NCI-H226 (cell line): Measurements from ENCODE around the gene ABCF3.
"Not testable (repeated sequence)": the region's sequence is repeated elsewhere in the genome, so short reads cannot be mapped to it uniquely, and the experiment has no call there.

Experiments used
- DNase-seq: peaks from one replicate; pipeline ENCODE4 v3.0.0-alpha.2; 2015

The ABCF3 gene, protein sequence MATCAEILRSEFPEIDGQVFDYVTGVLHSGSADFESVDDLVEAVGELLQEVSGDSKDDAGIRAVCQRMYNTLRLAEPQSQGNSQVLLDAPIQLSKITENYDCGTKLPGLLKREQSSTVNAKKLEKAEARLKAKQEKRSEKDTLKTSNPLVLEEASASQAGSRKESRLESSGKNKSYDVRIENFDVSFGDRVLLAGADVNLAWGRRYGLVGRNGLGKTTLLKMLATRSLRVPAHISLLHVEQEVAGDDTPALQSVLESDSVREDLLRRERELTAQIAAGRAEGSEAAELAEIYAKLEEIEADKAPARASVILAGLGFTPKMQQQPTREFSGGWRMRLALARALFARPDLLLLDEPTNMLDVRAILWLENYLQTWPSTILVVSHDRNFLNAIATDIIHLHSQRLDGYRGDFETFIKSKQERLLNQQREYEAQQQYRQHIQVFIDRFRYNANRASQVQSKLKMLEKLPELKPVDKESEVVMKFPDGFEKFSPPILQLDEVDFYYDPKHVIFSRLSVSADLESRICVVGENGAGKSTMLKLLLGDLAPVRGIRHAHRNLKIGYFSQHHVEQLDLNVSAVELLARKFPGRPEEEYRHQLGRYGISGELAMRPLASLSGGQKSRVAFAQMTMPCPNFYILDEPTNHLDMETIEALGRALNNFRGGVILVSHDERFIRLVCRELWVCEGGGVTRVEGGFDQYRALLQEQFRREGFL

DNA sequence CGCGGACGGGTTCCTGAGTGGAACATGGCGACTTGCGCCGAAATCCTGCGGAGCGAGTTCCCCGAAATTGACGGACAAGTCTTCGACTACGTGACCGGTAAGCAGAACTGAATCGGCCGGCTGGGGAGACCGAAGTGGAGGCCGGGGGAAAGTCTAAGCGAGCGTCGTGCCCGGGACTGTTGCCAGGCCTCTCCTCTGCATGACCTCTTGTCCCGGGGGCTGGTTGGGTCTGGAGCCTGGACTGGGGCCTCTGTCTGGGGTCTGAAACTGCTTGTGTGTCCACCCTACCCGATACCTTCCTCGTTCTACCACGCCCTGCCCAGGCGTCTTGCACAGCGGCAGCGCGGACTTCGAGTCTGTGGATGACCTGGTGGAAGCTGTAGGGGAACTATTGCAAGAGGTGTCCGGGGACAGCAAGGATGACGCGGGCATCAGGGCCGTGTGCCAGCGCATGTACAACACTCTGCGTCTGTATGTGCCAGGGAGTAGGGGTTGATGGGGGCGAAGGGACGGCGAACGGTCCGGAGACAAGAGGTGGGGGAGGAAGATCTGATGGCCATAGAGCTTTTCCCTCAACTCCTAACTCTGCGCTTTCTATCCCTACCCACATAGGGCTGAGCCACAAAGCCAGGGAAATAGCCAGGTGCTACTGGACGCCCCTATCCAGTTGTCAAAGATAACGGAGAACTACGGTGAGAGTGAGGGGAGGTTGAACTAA is at the start of gene ABCF3:
Gene ABCF3 (plus strand): TSS at position 16 of the 718 bp plus-strand sequence. CDS start 9 bp downstream, at position 25.
- no peak for DNase-seq

DNA sequence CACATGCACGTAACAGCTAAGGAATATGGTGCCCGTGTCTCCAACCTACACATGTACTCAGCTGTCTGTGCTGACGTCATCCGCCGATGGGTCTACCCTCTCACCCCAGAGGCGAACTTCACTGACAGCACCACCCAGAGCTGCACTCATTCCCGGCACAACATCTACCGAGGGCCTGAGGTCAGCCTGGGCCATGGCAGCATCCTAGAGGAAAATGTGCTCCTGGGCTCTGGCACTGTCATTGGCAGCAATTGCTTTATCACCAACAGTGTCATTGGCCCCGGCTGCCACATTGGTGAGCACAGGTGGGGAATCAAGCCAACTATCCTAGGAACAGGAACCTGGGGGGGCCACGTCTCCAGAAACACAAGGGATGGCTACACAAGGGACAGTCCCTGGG is 45.6 kb upstream of the ABCF3 start:
- DNase-seq: no peak

DNA sequence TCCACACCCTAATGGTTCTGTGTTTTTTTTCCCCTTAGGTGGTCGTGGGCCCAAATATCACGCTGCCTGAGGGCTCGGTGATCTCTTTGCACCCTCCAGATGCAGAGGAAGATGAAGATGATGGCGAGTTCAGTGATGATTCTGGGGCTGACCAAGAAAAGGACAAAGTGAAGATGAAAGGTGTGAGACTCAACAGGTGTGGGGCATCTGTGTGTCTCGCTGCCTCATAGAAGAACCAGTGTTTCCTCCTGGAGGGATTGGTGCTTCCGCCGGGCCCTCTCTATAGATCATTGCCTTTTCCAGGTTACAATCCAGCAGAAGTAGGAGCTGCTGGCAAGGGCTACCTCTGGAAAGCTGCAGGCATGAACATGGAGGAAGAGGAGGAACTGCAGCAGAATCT is 43.8 kb upstream of the ABCF3 start:
- no peak for DNase-seq

DNA sequence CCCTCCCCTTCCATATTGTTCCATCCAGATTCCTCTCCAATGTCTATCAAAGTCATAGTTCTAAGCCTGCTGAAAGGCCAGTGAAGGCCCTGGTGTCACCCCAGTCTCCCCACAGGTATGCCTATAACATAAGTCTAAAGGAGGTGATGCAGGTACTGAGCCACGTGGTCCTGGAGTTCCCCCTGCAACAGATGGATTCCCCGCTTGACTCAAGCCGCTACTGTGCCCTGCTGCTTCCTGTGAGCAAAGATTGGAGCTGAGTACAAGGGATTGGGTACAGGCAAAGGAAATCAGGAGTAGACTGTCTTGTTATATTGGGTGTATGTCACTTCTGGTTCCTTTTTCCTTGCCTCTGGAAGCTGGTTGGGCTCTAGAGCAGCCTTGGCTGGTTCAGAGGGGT is 42.7 kb upstream of the ABCF3 start:
- no peak for DNase-seq

DNA sequence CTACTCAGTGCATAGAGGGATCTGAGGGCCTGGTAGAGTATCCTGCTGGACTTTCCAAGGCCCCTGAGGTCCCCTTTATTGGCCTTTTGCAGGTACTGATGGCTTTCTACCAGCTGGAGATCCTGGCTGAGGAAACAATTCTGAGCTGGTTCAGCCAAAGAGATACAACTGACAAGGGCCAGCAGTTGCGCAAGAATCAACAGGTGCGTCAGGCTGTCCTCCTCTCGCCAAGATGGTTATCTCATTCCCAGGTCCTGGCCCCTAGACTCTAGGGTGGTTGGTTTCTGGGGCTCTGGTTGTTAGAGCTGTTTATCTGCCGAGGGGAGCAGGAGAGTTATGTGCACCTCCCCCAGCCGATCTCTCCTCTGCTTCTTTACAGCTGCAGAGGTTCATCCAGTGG is 41.5 kb upstream of the ABCF3 start:
- no peak for DNase-seq

DNA sequence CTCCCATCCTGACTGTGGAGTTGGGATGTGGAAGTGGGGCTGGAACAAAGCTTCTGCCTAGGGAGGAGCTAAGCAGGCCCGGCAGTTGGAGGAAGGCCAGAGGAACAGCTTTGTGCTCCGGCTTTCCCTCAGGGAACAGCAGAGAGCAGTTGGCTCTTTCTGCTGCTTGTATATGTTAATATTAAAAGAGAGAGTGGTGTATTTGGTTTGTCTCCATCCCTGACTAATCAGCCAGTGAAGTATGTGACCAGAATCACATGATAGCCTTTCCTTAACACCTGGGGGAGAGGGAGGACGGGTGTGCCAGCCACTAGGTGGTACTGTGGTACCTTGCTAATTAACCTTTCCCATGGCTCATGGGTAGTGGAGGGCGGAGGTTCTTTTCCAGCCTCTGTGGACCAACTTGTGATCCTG is 40.9 kb upstream of the ABCF3 start:
- DNase-seq: peak; percentile 76

DNA sequence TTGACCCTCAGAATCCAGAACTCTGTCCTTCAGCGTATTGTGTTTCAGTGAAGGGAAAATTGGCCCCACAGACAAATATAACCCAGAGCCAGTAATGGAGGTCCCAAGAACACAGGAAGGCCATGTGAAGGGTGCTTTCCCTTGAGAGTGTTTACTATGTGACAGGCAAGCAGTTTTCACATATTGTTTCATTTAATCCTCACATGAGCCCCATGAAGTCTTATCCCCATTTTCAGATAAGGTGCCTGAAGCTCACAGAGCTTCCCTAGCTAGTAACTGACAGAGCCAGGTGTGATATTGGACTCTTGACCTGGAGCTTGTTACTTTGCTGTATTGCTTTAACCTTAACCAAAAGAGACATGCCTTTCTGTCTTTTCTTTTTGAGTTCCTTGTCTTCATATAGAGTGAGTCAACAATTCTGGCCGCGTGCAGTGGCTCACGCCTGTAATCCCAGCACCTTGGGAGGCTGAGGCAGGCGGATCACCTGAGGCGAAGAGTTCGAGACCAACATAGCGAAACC is 40.2 kb upstream of the ABCF3 start:
- no peak for DNase-seq

DNA sequence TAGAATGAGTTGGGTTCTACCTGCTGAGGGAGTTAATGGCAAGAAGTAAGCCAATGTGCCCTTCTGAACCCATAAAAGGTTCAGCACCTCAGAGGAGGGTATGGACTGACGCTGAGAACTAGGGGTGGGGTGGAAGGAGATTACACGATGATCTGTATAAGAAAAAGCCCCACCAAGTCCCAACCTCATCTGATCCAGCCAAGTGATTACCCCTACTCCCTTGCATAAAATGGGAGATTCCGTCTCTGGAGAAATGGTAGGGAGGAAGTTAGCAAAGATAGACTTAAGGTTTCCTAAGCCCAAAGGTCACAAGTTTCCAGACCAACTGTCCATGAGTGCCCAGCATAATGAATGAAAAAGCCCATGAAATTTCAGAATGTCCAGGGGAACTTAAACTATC is 37.9 kb upstream of the ABCF3 start:
- DNase-seq: no peak

DNA sequence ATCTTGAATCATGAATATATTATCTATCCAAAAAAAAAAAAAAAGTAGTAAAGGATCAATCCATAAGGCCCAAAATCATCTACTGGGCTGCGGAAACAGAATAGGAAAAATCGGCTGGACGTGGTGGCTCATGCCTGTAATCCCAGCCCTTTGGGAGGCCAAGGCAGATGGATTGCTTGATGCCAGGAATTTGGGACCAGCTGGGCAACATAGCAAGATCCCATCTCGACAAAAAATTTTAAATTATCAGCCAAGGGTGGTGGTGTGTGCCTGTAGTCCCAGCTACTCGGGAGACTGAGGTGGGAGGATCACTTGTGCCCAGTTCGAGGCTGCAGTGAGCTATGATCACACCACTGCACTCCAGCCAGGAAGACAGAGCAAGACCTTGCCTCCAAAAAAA is 36.9 kb upstream of the ABCF3 start:
- no peak for DNase-seq

DNA sequence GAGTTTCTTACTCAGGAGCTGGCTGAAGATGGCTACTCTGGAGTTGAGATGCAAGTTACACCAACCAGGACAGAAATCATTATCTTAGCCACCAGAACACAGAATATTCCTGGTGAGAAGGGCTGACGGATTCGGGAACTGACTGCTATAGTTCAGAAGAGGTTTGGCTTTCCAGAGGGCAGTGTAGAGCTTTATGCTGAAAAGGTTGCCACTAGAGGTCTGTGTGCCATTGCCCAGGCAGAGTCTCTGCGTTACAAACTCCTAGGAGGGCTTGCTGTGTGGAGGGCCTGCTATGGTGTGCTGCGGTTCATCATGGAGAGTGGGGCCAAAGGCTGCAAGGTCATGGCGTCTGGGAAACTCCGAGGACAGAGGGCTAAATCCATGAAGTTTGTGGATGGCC is 36.2 kb upstream of the ABCF3 start:
- peak; percentile 20 for DNase-seq

DNA sequence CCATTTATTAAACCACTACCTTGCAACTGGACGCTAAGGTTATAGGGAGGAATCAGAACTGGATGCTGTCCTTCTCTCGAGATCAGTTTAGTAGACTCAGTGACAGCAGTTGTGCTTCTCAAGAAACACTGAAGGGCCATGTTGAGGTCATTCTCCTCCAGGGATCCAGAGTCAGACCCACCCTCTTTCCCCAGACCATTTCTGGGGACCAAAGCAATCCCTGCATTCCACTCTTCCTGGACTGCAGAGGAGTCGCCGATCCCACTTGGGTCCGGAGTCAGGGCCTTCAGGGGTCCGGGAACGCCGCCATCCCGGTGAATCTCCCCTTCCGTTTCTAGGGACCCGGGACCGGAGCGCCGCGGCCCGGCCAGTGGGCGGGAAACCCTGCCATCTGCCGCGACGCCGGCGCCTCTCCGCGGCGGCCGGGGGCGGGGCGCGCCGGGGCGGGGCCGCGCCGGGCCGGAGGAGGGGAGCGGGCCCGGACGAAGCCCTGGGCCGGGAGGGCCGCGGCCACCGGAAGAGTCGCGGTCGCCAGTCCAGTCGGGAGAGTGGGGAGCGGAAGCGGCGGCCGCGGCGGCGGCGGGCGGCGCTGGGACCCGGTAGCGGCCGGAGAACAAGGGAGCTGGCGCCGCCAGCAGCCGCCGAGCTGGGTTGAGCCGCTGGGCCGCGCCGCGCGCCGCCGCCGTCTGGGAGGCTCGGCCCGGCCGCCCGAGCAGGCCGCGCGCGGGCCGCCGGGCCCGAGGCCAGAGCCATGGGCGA is 30.9 kb upstream of the ABCF3 start, which contains the start of gene DVL3:
Gene DVL3 (plus strand): TSS at position 493 of the 759 bp plus-strand sequence. CDS start 259 bp downstream, at position 752.
- peak; percentile 31 for DNase-seq

DNA sequence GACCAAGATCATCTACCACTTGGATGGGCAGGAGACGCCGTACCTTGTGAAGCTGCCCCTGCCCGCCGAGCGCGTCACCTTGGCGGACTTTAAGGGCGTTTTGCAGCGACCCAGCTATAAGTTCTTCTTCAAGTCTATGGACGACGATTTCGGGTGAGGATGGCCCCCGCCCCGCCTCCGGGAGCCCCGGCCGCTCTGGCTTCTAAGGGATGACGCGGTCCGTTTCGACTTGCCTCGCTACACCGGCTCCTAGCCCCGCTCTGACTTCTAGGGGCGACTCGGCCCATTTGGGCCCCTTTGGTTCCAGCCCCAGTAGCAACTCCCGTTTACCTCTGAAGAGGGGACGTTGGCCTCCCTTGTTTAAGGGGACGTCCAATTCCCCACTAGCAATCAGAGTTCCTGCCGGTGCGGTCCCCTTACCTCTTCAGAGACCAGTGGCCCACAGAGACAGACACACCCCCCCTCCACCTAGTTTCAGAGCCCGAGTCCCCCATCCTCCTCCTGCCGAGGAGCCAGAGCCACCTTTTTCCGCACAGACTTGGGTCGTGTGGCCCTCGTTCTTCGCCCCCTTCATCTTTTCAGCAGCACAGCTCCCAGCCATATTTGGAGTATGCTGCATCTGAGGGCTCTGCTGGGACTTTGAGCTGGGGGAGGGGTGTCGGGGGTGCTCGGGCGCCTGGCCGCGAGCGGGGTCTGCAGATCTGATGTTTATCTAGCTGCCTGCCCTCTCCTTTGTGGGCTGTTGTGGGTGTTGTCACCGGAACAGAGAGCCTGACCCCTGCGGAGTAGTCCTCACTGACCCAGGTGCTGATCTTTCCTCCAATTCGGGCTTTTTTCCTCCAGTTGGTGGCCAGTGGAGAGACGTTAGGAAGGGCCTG is 30.1 kb upstream of the ABCF3 start:
- DNase-seq: no peak

DNA sequence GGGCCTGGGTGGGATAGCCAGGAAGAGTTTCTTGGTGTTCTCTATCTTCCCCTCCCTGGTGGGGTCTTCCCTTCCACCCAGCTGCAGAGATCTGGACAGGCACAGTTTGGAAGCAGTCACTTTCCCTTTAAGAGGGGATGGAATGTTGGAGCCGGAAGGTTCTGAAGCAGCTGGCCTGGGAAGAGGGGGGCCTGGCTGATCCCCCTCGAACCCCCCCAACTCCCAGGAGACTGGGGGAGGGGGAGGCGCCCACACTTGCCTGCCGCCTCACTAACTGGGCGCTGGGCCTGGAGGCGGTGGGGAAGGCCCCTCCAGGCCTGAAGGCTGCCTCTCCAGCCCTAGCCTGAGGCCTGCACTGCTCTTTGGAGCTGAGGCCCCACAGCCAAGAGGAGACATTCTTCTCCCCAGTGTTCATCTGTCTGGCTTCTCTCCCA is 29.5 kb upstream of the ABCF3 start:
- peak; percentile 56 for DNase-seq

DNA sequence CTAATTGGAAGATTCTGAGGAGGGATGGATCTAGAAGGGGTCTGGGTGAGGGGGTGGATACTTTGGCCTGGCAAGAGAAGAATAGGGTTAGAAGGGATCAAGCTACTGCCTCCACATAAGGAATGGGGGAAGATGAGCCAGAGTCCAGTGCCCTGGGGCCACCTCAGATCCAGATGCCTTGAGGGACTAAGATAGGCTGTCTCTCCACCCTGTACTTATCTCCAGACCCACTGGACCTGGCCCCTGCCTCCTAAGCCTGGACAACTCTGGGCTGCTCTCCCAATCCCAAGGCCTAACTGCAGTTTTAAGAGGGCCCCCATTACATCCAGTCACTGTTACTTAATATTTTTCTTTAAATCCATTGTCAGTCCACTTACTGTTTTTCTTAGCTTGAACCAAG is 28.8 kb upstream of the ABCF3 start:
- DNase-seq: no peak

DNA sequence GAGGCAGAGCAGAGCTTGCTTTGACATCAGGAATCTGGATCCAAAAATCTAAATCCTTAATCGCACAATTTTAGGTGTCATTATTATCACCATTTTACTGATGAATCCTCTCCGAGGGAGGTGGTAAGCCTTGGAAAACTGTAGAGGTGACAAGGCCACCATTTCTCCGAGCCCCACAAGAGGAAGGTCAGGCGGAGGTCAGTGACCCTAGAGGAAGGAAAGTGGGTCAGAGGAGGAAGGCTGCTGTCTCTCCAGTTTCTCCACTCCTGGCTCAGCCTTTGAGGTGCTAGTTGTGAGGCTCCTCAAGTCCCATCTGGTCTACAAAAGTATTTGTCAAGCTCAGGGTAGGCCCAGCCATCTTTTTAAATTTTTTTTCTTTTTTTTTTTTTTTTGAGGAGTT is 27.6 kb upstream of the ABCF3 start:
- DNase-seq: no peak

DNA sequence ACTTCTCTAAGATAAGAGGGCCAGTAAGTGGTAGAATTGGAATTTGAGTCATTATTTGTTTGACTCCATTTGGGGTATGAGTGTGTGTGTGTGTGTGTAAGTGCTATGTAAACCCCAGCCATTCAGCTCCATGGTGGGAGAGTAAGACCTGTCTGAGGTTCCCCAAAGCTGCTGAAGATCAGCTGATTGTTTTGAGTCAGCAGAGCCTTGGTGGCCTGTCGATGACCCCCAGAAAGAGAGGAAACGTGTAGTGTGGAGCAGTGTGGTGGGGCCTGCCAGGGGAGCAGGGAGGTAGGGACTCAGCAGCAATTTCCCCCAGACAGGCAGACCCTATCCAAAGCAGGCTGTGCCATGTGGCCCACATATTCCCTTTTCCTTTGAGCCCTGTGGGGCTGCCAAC is 25.5 kb upstream of the ABCF3 start:
- DNase-seq: peak; percentile 26

DNA sequence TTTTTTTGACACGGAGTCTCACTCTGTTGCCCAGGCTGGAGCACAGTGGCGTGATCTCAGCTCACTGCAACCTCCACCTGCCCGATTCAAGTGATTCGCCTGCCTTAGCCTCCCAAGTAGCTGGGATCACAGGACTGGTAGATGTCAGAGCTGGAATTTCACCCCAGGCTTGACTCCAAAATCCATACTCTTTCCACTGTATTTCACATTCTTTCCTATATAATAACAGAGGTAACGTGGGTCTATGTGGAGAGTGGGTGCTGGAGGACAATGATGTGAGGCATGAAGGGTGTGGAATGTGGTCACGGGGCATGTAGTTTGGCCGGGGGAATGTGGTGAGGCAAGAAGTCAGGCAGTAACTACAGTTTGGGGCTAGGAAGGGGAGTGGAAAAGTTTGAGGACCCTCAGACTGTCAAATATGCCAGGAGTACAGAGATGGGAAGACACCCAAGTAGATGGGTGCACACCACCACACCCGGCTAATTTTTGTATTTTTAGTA is 23.4 kb upstream of the ABCF3 start:
- DNase-seq: not testable (repeated sequence)

DNA sequence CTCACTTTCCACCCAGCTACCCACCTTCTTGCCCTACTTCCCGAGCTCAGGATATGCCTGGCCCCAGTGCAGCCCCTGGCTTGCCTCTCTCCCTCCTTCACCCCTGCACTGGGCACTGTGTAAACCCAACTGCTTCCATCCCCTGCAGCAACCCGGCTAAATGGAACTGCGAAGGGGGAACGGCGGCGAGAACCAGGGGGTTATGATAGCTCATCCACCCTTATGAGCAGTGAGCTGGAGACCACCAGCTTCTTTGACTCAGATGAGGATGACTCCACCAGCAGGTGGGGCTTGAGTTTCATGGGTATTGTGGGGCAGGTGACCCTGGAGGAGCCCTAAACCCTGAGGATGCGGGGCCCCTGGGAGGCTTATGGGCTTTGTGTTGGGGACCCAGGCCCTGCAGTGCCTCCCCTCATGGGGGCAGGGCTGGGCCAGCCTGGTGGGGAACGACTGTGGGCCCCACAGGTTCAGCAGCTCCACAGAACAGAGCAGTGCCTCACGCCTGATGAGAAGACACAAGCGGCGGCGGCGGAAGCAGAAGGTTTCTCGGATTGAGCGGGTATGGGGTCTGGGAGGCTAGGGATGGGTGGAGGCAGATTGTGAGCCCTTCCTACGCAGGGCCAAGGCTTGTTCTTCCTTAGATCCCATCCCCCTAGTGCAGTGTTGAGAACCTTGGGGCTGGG is 21.2 kb upstream of the ABCF3 start:
- no peak for DNase-seq

DNA sequence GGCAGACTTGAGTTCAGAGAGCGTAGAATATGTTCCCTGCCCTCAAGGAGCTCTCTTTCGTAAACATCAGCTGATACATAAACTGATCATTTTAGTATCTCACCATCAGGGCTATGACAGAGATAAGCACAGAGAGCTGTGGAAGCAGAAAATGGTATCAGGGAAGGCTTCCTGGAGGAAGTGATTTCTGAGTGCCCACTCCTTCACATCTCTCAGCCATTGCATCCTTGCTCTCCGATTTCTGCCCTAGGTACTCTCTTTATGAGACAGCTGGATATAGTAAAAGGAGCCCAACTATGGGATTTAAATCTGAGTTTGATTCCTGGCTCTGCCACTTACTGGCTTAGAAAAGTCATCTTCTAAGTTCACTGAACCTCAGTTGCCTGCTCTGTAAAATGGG is 20.5 kb upstream of the ABCF3 start:
- DNase-seq: no peak

DNA sequence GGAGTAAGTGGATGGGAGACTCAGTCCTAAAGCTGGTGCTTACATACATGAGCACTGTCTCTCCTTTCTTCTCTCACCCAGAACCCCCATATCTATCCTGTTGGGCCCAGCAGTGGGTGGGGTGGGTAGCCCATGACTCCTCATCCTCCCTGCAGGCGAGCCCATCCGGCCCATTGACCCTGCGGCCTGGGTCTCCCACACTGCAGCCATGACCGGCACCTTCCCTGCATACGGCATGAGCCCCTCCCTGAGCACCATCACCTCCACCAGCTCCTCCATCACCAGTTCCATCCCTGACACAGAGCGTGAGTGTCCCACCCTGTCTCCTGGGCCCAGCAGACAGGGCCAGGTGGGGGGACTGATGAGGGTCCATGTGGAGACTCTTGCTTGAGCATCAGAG is 19.3 kb upstream of the ABCF3 start:
- no peak for DNase-seq

DNA sequence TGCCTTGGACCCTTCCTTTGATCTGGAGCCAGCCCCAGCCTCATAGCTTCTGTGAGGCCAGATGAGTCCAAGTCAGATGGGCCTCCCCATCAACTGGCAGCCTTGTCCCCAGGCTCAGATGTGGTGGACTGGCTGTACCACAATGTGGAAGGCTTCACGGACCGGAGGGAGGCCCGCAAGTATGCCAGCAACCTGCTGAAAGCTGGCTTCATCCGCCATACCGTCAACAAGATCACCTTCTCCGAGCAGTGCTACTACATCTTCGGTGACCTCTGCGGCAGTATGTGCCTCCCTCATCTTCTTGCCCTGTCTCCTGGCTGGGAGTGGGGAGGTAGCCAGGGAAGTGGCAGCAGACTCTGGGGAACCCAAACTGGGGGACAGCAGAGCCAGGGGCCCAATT is 18.2 kb upstream of the ABCF3 start:
- no peak for DNase-seq
